ENCODE results near the gene SLC12A4. TPM values are rescaled to one million over a fixed set of nuclear protein-coding genes. Genes with fewer than 3 reads are reported as not detected.
A peak's percentile ranks its signal among the peaks of the same experiment; 100 is the strongest.
"Not testable (repeated sequence)": the region's sequence is repeated elsewhere in the genome, so short reads cannot be mapped to it uniquely, and the experiment has no call there.

Gene SLC12A4
- total RNA-seq, 1 donor from 2014 or later: 46.2 TPM

- Mint-ChIP-seq H3K9me3 (no peaks in the 10 kb centered on the region), H3K27me3 (ENCODE audit: low read depth) (no peaks in the 10 kb centered on the region), H3K4me3 (ENCODE audit: low read depth) (peak overlapping the region; percentile 26), H3K36me3 (ENCODE audit: low read depth) (peaks cover 28% of the 10 kb centered on the region), H3K4me1 (ENCODE audit: low read depth) (peaks cover 23% of the 10 kb centered on the region), H3K27ac (peak overlapping the region; percentile 63)
- DNase-seq (ENCODE audit: low spot score): no peak
- intact Hi-C loops (cut with micrococcal nuclease): no loop called here
Measured at GRCh38 chr16:67940446-67941089, 27.9 kb downstream of the SLC12A4 start.

GRCh38 chr16:67939507-67940445 is 28.7 kb downstream of the SLC12A4 start:
- H3K4me3 Mint-ChIP-seq (ENCODE audit: low read depth): peak overlapping the region; percentile 26
- DNase-seq (ENCODE audit: low spot score): no peak
- H3K36me3 Mint-ChIP-seq (ENCODE audit: low read depth): peaks cover 36% of the 10 kb centered on the region
- peak overlapping the region; percentile 63 for H3K27ac Mint-ChIP-seq
- H3K4me1 Mint-ChIP-seq (ENCODE audit: low read depth): peaks cover 30% of the 10 kb centered on the region
- no peaks in the 10 kb centered on the region for H3K27me3 Mint-ChIP-seq (ENCODE audit: low read depth)
- no peaks in the 10 kb centered on the region for H3K9me3 Mint-ChIP-seq
- intact Hi-C loops (cut with micrococcal nuclease): loop anchor here (5.0 to 10.0 kb wide), 4 partner anchors 43 to 415 kb away; partner anchors contain the start of genes DDX28, DPEP3, DUS2 and RIPOR1

- peak overlapping the region; percentile 100 for H3K4me3 Mint-ChIP-seq (ENCODE audit: low read depth)
- not testable (repeated sequence) for DNase-seq (ENCODE audit: low spot score); H3K9me3 Mint-ChIP-seq; H3K27me3 Mint-ChIP-seq (ENCODE audit: low read depth)
- intact Hi-C loops (cut with micrococcal nuclease): loop anchor here (5.0 to 10.0 kb wide), 4 partner anchors 45 to 413 kb away; partner anchors contain the start of genes DDX28, DPEP3, DUS2 and RIPOR1
- H3K27ac Mint-ChIP-seq: peak overlapping the region; percentile 90
- H3K4me1 Mint-ChIP-seq (ENCODE audit: low read depth): peaks cover 33% of the 10 kb centered on the region
- peaks cover 53% of the 10 kb centered on the region for H3K36me3 Mint-ChIP-seq (ENCODE audit: low read depth)
Measured at GRCh38 chr16:67937713-67938112, 30.7 kb downstream of the SLC12A4 start.

DNA sequence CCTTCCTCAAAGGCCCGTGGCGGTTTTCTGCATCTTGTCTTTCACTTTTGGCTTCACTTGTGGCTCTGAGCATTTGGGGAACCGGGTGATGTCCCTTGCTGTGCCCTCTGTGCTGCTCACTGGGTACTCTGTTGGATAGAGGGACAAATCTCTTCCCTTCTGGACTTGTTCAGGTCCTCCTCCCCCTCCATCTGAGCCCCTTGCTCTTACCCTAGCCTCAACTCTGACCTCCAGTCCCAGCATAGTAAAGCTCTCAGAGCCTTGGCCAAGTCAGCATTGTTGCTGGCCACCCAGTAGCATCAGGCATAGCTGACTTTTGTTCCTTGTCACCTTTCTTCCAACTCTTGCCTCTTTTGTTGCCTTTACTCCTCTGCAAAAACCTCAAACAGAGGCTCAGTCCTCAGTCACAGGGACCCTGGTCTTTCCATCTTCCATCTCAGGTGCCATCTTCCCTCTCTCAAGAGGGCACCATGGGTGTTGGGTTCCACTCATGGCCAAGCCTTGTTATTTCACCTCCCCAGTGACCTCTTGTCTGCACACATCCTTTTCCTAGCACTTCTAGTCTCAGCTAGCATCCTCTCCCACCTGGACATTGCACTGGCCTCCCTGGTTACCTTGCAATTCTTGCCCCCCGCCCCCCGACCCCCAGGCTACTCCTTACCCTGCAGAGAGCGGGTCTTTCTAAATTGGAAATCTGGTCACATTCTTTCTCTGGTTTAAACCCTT is 31.4 kb downstream of the SLC12A4 start:
- Mint-ChIP-seq H3K36me3 (ENCODE audit: low read depth) (peaks cover 56% of the 10 kb centered on the region), H3K4me1 (ENCODE audit: low read depth) (peaks cover 33% of the 10 kb centered on the region), H3K9me3 (no peaks in the 10 kb centered on the region), H3K27me3 (ENCODE audit: low read depth) (no peaks in the 10 kb centered on the region), H3K27ac (peak overlapping the region; percentile 90), H3K4me3 (ENCODE audit: low read depth) (peak overlapping the region; percentile 100)
- intact Hi-C loops (cut with micrococcal nuclease): loop anchor here (5.0 to 10.0 kb wide), 4 partner anchors 45 to 412 kb away; partner anchors contain the start of genes DDX28, DPEP3, DUS2 and RIPOR1
- peak; percentile 83 for DNase-seq (ENCODE audit: low spot score)

GRCh38 chr16:67936124-67936879 is 32.1 kb downstream of the SLC12A4 start, which contains the start of gene PSMB10:
PSMB10 (minus strand) TSS chr16:67936850; CDS start chr16:67936749, 101 bp downstream.
- H3K27me3 Mint-ChIP-seq (ENCODE audit: low read depth): no peaks in the 10 kb centered on the region
- H3K27ac Mint-ChIP-seq: peak within 1 kb of the TSS; percentile 90
- no peaks in the 10 kb centered on the region for H3K9me3 Mint-ChIP-seq
- intact Hi-C loops (cut with micrococcal nuclease): loop anchor here (5.0 to 10.0 kb wide), 4 partner anchors 46 to 412 kb away; partner anchors contain the start of genes DDX28, DPEP3, DUS2 and RIPOR1
- DNase-seq (ENCODE audit: low spot score): no peak
- H3K4me1 Mint-ChIP-seq (ENCODE audit: low read depth): peaks cover 26% of the 10 kb centered on the region
- H3K36me3 Mint-ChIP-seq (ENCODE audit: low read depth): peaks cover 61% of the 10 kb centered on the region
- peak within 1 kb of the TSS; percentile 100 for H3K4me3 Mint-ChIP-seq (ENCODE audit: low read depth)

DNA sequence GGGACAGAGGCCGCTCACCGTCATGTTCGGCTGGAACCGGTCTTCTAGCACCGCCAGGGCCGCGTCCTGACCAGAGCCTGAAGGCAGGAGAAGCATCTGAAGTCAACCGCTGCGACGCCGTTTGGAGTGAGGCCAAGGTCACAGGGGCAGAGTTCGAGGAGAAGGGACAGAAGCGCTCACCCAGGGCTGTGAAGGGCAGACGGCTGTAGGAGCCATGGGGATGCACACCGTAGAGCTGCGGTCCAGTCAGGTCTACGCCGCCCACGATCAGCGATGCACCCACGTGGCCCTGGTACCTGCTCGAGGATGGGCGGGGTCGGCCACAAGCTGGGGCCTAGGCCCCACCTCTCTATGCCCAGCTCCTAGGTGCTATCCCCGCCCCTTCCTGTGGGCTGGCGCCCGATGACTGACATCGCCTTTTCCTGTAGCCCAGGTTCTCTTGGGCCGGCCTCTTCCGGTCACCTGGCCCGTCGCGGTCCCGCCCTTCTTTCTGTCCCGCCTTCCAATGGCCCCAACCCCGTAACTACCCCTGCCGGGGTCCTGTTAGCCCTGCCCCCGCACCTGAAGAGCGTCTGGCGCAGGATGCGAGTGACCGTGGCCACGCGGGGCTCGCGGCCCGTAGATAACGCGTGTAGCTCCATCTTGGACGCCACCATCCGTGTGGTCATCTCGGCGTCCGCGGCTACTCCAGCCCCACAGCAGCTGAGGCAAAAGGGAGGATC is 32.9 kb downstream of the SLC12A4 start:
- Mint-ChIP-seq H3K36me3 (ENCODE audit: low read depth) (peaks cover 65% of the 10 kb centered on the region), H3K4me3 (ENCODE audit: low read depth) (peak overlapping the region; percentile 100), H3K27ac (peak overlapping the region; percentile 90), H3K9me3 (no peaks in the 10 kb centered on the region), H3K27me3 (ENCODE audit: low read depth) (no peaks in the 10 kb centered on the region), H3K4me1 (ENCODE audit: low read depth) (peaks cover 26% of the 10 kb centered on the region)
- peak; percentile 92 for DNase-seq (ENCODE audit: low spot score)
- intact Hi-C loops (cut with micrococcal nuclease): loop anchor here (1.0 to 10.0 kb wide), 9 partner anchors 33 to 411 kb away; partner anchors contain the start of genes ACD, DDX28, DPEP3 and DUS2

- Mint-ChIP-seq H3K4me1 (ENCODE audit: low read depth) (peaks cover 23% of the 10 kb centered on the region), H3K36me3 (ENCODE audit: low read depth) (peaks cover 64% of the 10 kb centered on the region), H3K4me3 (ENCODE audit: low read depth) (peak overlapping the region; percentile 100), H3K27me3 (ENCODE audit: low read depth) (no peaks in the 10 kb centered on the region), H3K27ac (peak overlapping the region; percentile 90), H3K9me3 (no peaks in the 10 kb centered on the region)
- no peak for DNase-seq (ENCODE audit: low spot score)
- intact Hi-C loops (cut with micrococcal nuclease): loop anchor here (1.0 to 10.0 kb wide), 9 partner anchors 33 to 410 kb away; partner anchors contain the start of genes ACD, DDX28, DPEP3 and DUS2
Measured at GRCh38 chr16:67935101-67935401, 33.4 kb downstream of the SLC12A4 start.

DNA sequence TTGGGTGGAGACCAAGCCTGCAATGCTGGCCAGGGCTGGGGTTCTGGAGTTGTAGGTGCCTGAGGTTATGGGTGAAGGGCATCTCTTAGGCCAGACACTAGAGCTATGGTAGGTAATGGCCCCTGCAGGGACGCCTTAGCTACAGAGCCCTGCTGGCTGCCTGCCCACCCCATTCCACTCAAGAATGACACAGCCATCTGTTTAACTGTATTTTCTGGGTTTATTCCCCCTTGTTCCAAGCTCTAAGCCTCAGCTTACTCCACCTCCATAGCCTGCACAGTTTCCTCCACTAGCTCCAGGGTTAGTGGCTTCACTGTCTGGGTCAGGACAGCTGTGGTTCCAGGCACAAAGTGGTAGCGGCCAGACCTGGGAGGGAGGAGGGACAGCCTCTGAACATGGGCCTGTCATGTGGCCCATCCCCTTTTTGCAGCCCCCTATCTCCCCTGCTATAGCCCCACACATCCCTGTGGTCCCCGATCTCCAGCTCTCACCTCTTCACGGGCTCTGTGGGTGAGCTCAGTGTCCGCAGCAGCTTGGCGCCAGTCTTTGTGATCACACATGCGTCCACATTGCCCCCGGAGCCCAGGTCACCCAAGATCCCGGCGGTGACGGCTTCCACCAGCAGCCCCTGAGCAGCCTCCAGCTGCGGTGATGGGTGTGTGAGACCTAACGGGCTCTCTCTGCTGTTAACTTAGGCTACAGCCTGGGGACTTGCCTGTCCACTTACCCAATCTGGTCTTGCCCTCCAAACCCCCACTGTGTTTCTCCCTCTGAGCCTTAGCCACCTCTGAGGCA is 33.9 kb downstream of the SLC12A4 start:
- no peaks in the 10 kb centered on the region for H3K27me3 Mint-ChIP-seq (ENCODE audit: low read depth)
- DNase-seq (ENCODE audit: low spot score): no peak
- peaks cover 17% of the 10 kb centered on the region for H3K4me1 Mint-ChIP-seq (ENCODE audit: low read depth)
- intact Hi-C loops (cut with micrococcal nuclease): loop anchor here (1.0 to 10.0 kb wide), 9 partner anchors 34 to 410 kb away; partner anchors contain the start of genes ACD, DDX28, DPEP3 and DUS2
- H3K36me3 Mint-ChIP-seq (ENCODE audit: low read depth): peaks cover 63% of the 10 kb centered on the region
- peak overlapping the region; percentile 100 for H3K4me3 Mint-ChIP-seq (ENCODE audit: low read depth)
- H3K27ac Mint-ChIP-seq: peak overlapping the region; percentile 90
- no peaks in the 10 kb centered on the region for H3K9me3 Mint-ChIP-seq

GRCh38 chr16:67933805-67934204 is 34.6 kb downstream of the SLC12A4 start:
- intact Hi-C loops (cut with micrococcal nuclease): loop anchor here (2.0 to 10.0 kb wide), 3 partner anchors 41 to 409 kb away; partner anchors contain the start of genes PSKH1 and RIPOR1
- Mint-ChIP-seq H3K27ac (no peak overlapping the region), H3K27me3 (ENCODE audit: low read depth) (no peaks in the 10 kb centered on the region), H3K9me3 (no peaks in the 10 kb centered on the region), H3K4me3 (ENCODE audit: low read depth) (peak overlapping the region; percentile 9), H3K36me3 (ENCODE audit: low read depth) (peaks cover 61% of the 10 kb centered on the region), H3K4me1 (ENCODE audit: low read depth) (peaks cover 17% of the 10 kb centered on the region)
- no peak for DNase-seq (ENCODE audit: low spot score)

DNA sequence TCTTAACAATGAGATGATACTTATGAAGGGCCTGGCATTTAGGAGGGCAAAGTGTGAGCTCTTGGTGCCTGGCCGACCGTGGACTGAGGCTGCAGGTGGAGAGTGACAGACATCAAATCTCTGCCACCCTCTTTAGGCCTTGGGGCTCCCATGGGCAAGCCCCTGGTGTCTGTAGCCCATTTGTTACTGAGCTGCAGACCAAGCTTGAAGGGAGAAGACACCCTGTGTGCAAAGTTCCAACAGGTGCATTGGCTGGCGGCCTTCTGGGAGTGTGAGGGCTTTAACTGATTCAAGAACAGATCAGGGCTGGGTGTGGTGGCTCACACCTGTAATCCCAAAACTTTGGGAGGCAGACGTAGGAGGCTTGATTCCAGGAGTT is 36.0 kb downstream of the SLC12A4 start:
- Mint-ChIP-seq H3K36me3 (ENCODE audit: low read depth) (peaks cover 70% of the 10 kb centered on the region), H3K9me3 (no peaks in the 10 kb centered on the region), H3K4me1 (ENCODE audit: low read depth) (peaks cover 17% of the 10 kb centered on the region), H3K4me3 (ENCODE audit: low read depth) (no peak overlapping the region), H3K27me3 (ENCODE audit: low read depth) (no peaks in the 10 kb centered on the region), H3K27ac (no peak overlapping the region)
- intact Hi-C loops (cut with micrococcal nuclease): loop anchor here (10.0 kb wide), 1 partner anchor 408 kb away; the partner anchor contains the start of gene RIPOR1
- no peak for DNase-seq (ENCODE audit: low spot score)
